Hepatocyte (in vitro differentiated cells): ENCODE measurements around the gene NUP155.
"Not testable (repeated sequence)": the region's sequence is repeated elsewhere in the genome, so short reads cannot be mapped to it uniquely, and the experiment has no call there.

Experiments used
- CTCF ChIP-seq: fragments of 200-600 bp; sonication (generic); IDR thresholded peaks from 2 replicates; pipeline ENCODE4 v1.5.1; 2016; ENCODE audit warnings: antibody characterized with exemption, mild to moderate bottlenecking; ENCODE audit not compliant: poor library complexity
- EZH2 ChIP-seq: fragments of 200-600 bp; sonication (generic); IDR thresholded peaks from 2 replicates; pipeline ENCODE4 v1.6.1; 2016; ENCODE audit warnings: antibody characterized with exemption, mild to moderate bottlenecking, borderline replicate concordance

GRCh38 chr5:37378066-37378465 lies 7.2 kb upstream of the NUP155 start:
- not testable (repeated sequence) for TF ChIP-seq CTCF, EZH2
